Umbilical cord (tissue), 2 donors: ENCODE measurements around the gene SMIM36. TPM values are rescaled to one million over a fixed set of nuclear protein-coding genes. Genes with fewer than 3 reads are reported as not detected.
"Not testable (repeated sequence)": the region's sequence is repeated elsewhere in the genome, so short reads cannot be mapped to it uniquely, and the experiment has no call there.

Source experiments
- DNase-seq: peaks from one replicate; pipeline ENCODE4 v3.0.0-alpha.2; 2015; ENCODE audit warnings: low spot score
- total RNA-seq: library from RNA; depleted of rRNA; stranded (reverse); fragments of >200 nt; gene quantifications from one replicate; pipeline ENCODE4 v1.2.3, GENCODE V29; 2014; ENCODE audit warnings: low replicate concordance; ENCODE audit not compliant: insufficient read depth

The SMIM36 gene
- total RNA-seq, 1 donor from 2014 or later: 1.9 TPM

- peak; percentile 26 for DNase-seq
Observed at GRCh38 chr17:55456307-55457240, 54.7 kb downstream of the SMIM36 start.

GRCh38 chr17:55454906-55455474 is 56.3 kb downstream of the SMIM36 start:
- peak; percentile 49 for DNase-seq

- DNase-seq: peak; percentile 17
Observed at GRCh38 chr17:55453839-55454557, 57.3 kb downstream of the SMIM36 start.

GRCh38 chr17:55452139-55452790 is 59.0 kb downstream of the SMIM36 start:
- peak; percentile 36 for DNase-seq

- DNase-seq: no peak
Observed at GRCh38 chr17:55451758-55452138, 59.5 kb downstream of the SMIM36 start.

GRCh38 chr17:55451203-55451641 is 60.0 kb downstream of the SMIM36 start:
- DNase-seq: peak; percentile 85

GRCh38 chr17:55450232-55450825 is 60.9 kb downstream of the SMIM36 start:
- no peak for DNase-seq

- DNase-seq: peak; percentile 16
Observed at GRCh38 chr17:55448681-55449080, 62.6 kb downstream of the SMIM36 start.

GRCh38 chr17:55446581-55447205 is 64.6 kb downstream of the SMIM36 start:
- no peak for DNase-seq

GRCh38 chr17:55446004-55446403 is 65.2 kb downstream of the SMIM36 start:
- not testable (repeated sequence) for DNase-seq

GRCh38 chr17:55444471-55445441 is 66.5 kb downstream of the SMIM36 start:
- DNase-seq: no peak

- no peak for DNase-seq
Observed at GRCh38 chr17:55443904-55444303, 67.3 kb downstream of the SMIM36 start.

GRCh38 chr17:55442953-55443683 is 68.1 kb downstream of the SMIM36 start:
- no peak for DNase-seq

- no peak for DNase-seq
Observed at GRCh38 chr17:55442462-55442861, 68.8 kb downstream of the SMIM36 start.

GRCh38 chr17:55441544-55441943 is 69.7 kb downstream of the SMIM36 start:
- no peak for DNase-seq

- DNase-seq: no peak
Observed at GRCh38 chr17:55440391-55440790, 70.9 kb downstream of the SMIM36 start.

GRCh38 chr17:55437159-55437605 is 74.1 kb downstream of the SMIM36 start:
- DNase-seq: peak; percentile 38

GRCh38 chr17:55436224-55437158 is 74.8 kb downstream of the SMIM36 start:
- DNase-seq: no peak
